Stimulated activated CD8-positive, alpha-beta memory T cell treated with anti-CD3 and anti-CD28 coated beads, Interleukin-4, amount 100 ng/mL, for 4 hours (primary cell): ENCODE results near the gene MZT2A.
"Not testable (repeated sequence)": the region's sequence is repeated elsewhere in the genome, so short reads cannot be mapped to it uniquely, and the experiment has no call there.

Experiments used
- DNase-seq, 2 donors: peaks; one replicate each; pipeline ENCODE4 v3.0.0-alpha.2; 2020; ENCODE audit warnings: low read depth in 2 of 2, low spot score in 1 of 2

Gene MZT2A

DNA sequence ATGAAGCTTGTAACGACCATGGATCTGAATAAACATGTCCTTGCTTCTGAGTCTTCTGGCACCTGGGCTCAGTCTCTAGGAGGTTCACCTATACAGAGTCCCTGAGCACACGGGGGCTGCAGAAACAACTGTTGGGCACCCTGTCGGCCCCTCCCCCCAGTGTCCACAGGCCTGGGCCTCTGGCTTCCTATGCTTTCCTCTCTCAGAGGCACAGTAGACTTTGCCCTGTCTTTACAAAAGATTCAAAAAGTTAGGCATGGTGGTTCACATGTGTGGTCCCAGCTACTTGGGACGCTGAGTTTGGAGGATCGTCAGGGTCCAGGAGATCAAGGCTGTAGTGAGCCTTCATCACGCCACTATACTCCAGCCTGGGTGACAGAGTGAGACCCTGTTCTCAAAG lies 29.3 kb upstream of the MZT2A start:
- not testable (repeated sequence) for DNase-seq

DNA sequence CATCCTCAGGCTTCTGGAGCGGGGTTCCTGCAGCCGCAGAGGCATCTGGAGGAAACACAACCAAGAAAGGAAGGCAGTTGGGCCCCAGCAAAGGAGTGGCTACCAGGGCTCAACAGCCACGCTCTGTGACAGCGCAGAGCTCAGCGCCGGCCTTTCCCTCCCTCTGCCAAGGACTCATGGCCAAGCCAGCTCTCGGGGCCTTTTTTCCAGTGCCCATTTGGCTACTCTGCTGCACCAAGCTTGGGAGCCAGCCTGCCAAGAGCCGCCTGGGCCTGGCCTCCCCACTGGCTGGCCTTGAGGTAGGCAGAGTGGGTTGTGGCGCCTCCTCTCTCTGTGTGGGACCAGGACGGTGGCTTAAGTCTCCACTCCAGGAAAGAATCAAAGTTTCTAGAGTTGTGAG lies 28.3 kb upstream of the MZT2A start:
- DNase-seq = no peak

DNA sequence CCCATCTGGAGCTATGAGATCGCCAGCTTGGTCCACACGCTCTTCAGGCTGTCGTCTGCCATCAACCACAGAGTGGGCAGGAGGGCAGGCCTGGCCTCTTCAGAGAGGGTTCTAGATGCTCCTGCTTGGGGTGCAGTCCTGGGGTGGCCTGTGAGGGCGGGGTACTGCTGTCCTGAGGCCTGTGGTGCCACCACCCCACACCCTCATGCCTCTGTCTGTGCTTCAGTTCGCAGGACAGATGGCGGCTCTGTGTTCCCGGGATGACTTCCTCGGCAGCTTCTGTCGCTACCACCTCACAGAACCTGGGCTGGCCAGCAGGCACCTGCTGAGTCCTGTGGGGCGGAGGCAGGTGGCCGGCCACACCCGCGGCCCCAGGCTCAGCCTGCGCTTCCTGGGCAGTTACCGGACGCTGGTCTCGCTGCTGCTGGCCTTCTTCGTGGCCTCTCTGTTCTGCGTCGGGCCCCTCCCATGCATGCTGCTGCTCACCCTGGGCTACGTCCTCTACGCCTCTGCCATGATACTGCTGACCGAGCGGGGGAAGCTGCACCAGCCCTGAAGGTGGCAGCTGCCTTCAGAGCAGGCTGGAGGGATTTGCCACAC lies 27.8 kb upstream of the MZT2A start:
- DNase-seq = not testable (repeated sequence)

DNA sequence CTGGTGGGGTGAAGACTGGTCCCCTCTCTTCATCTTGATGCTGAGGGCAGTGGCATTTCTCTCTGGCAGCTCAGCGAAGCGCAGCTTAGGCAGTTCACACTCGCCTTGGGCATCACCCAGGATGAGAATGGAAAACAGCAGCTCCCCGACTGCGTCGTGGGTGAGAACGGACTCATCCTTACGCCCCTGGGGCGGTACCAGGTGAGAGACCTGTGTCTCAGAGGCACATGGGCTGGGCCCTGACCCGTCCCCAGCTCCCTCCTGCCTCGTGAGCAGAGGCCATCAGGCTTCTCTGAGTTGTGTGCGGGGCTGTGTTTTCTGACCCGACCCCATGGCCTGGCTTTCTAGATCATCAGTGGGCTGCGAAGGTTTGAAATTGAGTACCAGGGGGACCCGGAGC lies 27.3 kb upstream of the MZT2A start:
- DNase-seq = no peak

DNA sequence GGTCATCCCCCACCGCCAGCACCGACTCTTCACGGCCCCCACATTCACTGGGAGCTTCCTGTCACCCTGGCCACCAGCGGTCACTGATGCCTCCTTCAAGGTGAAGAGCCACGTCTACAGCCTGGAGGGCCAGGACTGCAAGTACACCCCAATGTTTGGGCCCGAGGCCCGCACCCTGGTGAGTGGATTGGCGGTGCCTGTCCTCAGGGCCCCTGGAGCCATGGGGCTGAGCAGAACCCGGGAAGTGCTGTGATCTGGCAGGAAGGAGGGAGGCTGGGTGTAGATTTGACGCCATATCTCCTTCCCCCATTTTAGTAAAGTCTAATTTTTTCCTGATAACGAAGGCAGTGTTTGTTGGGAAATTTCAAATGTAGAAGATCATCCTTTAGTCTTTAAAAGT lies 26.3 kb upstream of the MZT2A start:
- not testable (repeated sequence) for DNase-seq

DNA sequence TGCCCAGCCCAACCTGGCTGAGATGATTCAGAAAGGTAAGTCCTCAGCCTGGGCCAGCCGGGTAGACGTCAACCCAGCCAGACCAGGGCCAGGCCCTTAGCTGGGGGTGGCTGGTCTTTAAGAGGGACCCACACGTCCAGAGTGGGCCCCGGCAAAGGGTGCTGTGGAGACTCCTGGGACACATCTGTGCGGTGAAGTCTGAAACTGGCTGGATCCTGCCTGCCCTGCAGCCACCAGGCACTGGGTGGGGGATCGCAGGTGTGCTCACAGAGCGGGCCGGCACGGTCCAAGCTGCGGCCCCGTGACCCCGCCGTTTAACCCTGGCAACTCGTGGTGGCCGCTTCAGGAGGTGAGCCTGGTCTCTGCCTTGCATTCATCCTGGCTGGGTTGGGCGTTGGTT lies 25.7 kb upstream of the MZT2A start:
- not testable (repeated sequence) for DNase-seq

DNA sequence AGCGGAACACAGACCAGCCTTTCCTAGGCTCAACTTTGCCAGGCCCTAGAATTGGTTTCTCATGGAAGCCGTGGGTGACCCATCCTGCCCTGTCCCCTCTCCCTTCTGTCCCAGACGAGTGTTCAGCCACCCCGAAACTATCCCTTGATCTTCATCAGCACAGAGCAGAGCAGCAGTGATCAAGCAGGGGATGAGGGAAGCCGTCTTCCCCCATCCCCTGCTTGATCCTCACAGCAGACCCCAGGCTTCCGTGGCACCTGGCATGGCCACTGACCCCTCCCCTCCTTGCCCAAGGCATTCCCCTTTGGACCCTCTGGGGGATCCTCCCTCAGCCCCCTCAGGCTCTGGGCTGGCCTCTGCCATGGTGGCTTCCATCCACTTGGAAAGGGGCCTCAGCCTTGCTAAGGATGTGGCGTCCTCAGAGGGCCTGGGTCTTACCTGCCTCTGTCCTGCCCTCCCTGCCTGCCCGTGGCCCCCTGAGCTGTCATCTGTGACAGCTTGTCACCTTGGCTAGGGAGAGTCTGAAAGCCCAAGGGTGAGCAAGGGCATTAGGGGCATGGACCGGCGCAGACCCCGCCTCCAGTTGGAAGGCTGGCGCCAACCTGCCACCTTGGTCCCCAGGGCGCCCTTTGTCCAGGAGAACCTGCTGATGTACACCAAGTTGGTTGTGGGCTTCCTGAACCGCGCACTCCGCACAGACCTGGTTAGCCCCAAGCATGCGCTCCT lies 25.1 kb upstream of the MZT2A start:
- DNase-seq = no peak

DNA sequence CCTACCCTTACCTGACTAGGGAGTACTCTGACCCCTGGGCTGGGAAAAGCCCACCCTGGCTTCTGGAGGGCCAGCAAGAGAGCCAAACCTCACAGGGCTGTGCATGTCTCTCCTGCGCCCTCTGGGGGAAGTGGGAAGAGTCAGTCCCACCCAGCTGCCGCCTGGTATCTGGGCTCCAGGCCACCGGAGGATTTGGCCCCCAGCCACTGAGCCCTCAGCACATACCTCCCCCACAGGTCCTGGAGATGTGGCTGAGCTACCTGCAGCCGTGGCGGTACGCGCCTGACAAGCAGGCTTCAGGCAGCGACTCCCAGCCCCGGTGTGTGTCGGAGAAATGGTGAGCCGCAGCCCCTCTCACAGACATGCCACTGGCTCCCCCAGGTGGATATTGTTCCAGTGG lies 24.4 kb upstream of the MZT2A start:
- not testable (repeated sequence) for DNase-seq

DNA sequence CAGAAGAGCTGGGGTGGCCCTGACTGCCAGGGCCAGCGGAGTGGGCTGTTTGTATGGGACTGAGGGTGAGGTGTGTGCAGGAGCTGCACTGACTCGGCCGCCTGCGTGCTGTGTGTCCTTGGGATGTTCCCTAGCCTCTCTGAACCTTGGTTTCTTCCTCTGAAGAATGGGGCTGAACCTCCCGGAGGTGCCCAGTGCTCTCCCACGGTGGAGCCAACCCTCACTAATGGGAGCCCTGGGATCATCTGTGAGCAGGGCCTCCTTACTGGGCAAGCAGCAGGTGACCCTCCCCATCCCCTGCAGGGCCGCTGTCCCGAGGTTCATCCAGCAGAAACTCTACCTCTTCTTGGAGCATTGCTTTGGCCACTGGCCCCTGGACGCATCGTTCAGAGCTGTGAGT lies 23.8 kb upstream of the MZT2A start:
- no peak for DNase-seq

DNA sequence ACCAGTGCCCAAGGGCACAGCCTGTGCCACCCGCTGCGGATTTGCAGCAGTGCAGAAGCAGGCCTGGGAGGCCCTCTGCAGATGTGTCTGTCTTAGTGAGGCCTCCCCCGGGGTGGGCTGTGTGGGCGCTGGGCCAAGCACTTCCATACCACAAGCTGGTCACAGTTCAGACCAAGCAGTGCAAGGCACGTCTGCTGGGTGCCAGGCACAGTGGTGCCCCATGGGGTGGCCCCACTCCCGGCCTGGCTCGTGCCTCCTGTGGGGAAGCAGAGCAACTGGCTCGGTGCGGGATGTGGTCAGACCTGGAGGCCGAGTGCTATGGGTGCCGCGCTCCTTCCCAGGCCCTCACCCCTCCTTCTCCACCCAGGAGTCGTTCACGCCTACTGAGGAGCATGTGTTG lies 23.0 kb upstream of the MZT2A start:
- not testable (repeated sequence) for DNase-seq

DNA sequence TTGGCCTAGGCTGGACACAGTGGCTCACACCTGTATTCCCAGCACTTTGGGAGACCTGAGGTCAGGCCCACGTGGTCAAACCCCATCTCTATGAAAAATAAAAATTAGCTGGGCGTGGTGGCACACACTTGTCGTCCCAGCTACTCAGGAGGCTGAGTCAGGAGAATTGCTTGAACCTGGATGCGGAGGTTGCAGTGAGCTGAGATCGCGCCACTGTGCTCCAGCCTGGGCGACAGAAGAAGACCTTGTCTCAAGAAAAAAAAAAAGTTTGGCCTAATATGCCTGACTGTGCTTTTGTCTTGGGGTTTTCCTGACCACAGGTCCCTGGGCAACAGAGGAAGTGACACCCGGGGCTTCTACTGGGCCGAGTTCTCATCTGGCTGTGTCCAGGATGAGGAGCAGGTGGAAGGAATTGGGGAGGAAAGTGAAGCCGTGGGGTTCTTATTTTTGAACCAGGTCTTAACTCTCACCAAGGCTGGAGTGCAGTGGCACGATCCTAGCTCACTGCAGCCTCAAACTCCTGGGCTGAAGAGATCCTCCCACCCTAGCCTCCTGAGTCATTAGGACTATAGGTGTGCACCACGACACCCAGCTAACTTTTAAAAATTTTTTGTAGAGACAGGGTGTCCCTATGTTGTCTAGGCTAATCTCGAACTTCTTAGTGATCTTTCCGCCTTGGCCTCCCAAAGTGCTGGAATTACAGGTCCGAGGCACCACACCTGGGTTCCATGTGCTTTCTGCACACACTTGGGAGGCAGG lies 22.4 kb upstream of the MZT2A start:
- DNase-seq = not testable (repeated sequence)

DNA sequence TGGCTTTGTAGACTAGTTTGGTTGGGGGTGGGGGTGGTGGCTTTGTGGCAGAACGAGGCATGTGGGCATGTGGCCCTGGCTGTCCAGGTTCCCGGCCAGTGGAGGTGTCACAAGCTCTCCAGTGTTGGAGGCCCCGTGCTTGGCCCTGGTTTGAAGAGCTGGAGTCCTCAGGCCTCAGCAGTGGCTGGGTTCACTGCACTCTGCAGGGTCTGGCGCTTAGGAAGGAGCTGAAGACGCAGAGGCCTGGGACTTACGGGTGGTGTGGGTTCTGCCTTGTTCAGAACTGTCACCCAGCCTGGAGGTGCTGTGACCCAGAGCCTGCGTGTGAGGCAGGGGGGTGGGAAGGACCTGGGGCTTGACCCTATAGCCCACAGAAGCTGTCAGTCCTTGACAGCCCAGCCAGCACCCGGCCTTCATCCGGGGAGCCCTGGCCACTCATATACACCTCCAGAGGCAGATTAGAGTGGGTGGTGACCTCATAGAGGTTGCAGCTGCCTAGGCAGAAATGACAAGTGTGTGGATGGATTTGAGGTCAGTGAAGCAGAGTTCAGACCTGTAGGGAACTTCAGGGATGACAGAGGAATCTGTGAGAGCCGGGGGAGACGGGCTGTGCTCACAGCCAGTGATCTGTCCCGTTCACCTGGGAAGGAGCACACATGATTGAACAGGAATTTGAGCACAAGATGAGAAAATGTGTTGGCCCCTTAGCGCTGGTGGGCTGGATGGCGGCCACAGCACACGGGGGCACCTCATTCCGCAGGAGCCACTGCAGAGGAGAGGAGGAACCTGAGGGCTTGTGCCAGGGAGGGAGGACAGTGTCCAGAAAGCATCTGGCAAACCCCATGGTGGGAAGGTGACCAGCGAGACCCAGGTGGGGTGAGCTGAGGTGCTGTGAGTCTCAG lies 20.0 kb upstream of the MZT2A start:
- DNase-seq = not testable (repeated sequence)

DNA sequence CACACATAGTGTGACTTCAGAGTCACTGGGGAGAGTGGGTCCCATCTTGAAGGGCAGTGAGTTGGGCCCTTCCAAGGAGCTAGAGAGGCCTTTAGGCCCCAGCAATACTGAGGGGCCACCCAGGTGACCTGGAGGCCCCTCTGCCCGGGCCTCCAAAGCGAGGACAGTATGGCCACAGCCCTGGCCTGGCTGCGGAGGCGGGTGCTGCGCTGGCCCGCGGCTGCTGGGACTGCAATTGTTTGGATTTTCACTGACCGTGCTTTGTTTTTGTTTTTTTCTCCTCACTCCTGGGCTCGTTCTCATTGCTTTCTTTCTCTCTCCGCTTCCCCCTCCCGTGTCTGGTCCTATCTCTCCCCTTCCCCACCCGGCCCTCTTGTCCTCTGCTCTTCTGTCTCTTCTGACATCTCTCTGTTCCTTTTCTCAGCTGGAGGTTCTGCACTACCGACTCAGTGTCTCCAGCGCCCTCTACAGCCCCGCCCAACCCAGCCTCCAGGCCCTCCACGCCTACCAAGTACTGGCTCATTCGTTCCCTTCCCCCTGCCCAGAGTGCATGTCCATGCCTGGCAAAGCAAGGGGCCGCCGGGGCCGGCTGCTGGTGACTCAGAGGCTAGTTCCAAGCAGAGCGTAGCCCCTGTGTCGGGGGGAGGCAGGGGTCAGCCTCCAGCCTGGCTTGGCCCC lies 19.2 kb upstream of the MZT2A start:
- DNase-seq = not testable (repeated sequence)

DNA sequence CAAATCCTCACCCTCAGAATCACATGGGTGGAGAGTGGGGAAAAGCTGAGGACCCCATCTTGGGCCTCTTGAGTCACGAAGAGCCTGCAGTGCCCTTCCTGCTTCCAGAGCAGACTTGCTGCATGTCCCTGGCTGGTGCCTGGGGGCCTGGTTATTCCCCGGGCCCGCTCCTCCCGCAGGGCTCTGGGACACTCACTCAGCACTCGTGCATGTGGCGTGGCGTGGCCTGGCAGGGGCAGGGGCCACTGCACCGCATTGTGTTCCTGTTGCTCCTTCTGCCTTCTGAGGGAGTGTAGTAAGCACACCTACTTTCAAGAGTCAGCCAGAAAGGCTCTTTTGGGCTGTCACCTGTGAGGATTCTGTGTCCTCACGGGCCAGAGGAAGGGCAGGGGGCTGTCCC lies 17.4 kb upstream of the MZT2A start:
- DNase-seq = no peak

DNA sequence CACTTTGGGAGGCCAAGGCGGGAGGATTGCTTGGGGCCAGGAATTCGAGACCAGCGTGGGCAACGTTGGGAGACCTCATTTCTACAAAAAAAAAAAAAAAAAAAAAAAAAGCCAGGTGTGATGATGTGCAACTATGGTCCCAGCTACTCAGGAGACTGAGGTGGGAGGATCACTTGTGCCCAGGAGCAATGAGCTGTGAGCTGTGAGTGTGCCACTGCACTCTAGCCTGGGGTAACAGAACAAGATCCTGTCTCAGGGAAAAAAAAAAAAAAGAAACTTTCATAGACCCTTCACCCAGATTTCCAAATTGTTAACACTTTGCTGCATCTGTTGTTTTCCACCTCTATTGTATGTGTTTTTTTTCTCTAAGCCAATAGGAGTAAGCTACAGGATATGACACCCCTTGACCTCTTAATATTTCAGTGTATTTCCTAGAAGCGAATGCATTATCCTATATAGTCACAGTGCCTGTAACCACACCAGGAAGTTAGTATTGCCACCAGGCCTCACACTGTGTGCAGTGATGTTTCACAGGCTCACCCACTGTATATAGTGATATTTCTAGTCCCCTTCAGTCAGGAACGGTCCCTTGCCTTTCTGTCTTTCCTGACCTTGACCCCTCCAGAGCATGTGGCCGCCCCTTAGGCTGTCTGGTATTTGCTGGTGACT lies 12.0 kb upstream of the MZT2A start:
- DNase-seq = not testable (repeated sequence)

DNA sequence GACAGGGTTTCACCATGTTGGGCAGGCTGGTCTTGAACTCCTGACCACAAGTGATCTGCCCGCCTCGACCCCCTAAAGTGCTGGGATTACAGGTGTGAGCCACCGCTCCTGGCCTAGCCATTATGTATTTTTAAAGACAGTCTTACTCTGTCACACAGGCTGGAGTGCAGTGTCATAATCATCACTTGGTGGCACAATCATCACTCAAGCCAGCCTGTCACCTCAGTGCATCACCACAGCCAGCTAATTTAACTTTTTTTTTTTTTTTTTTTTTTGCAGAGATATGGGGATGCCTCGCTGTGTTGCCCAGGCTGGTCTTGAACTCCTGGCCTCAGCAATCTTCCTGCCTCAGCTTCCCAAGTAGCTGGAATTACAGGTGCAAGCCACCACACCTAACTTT lies 11.4 kb upstream of the MZT2A start:
- DNase-seq = not testable (repeated sequence)

DNA sequence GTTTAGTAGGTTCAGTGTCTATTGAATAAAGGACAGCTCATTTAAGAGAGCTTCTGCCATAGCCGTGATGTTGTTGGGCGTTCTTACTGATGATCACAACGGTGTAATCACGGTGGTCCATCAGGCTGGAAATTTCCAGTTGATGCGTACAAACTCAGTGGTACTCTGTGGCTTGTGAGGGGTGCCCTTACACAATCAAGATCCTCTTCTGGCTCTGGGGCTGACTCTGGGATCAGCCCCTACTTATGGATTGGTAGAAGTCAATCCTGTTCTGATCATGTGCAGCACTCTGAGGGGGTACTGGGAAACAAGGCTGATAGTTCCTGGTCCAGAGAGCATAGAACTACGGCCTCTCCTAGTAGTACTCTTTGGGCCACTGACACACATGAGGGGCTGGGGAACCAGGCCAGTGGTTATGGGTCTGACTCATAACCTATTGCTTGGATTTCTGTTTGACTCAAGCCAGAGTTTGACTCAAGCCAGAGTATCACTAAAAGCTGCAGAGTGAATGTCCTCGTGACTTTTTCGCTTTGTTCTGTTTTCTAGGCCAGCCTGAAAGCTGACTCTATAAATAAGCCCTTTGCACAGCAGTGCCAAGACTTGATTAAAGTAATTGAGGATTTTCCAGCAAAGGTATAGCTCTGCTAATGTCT lies 6.2 kb upstream of the MZT2A start:
- not testable (repeated sequence) for DNase-seq

DNA sequence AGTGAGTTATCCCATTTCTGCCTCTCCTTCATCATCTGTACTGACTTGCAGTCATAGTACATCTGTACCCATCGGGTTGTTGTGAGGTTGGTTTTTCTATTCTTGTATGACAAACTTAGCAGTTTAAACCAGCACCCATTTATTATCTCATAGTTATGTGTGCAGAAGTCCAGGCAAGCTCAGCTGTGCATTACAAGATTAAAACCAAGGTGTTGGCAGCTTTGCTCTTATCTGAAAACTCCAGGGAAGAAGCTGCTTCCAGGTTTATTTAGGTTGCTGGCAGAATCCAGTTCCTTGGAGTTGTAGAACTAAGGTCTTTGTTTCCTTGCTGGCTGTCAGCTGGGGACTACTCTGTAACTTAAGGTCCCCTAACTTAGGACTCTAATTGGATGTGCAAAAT lies 3.3 kb upstream of the MZT2A start:
- DNase-seq = not testable (repeated sequence)

DNA sequence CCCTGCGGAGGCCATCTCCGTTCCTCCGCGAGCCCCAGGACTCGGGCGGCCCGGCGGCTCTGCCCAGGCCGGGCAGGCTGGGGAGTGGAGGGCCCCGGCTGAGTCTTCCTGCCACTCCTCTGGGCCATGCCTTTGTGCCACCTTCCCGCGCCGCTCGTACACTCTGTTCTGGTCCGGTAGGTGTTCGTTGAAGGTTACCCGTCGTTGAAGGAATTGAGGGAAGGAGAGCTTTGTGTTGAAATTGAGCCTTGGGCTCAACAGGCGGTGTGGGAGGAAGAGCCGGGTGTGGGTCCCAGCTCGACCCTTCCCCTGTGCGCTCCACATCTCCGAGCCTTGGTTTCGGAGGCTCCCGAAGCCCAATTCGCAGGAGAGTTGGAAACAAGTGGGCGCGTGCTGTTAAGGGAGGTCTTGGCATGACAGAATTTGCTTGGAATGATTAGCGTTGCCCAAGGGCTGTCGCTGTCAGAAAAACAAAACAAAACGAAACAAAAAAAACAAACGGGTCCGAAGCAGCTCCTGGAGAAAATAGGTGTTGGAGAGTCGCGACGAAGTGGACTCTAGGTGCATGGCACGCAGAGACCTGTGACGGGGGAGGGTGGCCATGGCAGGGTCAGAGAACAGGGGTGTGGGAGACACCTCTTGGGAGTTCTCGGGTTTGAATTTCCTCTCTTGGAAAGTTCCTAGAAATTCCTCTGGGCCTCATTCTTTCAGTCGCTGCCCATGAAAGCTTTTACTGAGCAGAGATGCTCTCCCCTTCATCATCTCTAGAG lies 1.2 kb upstream of the MZT2A start:
- DNase-seq = no peak
